GM23248 (cell line): ENCODE data around the gene COG7.

Experiments
- EZH2 ChIP-seq: fragments of 200-600 bp; sonication (generic); IDR thresholded peaks from 2 replicates; pipeline ENCODE4 v1.6.1; 2018; ENCODE audit warnings: antibody characterized with exemption, mild to moderate bottlenecking; ENCODE audit not compliant: insufficient read depth, poor library complexity, severe bottlenecking
- EZH2phosphoT487 ChIP-seq: fragments of 200-600 bp; sonication (generic); IDR thresholded peaks from 2 replicates; pipeline ENCODE4 v1.6.1; 2018; ENCODE audit warnings: antibody characterized with exemption, moderate library complexity, mild to moderate bottlenecking, low read depth; ENCODE audit not compliant: insufficient read depth

- TF ChIP-seq EZH2phosphoT487 (no peak), EZH2 (no peak)
These were observed 43.5 kb downstream of the COG7 start for GRCh38 chr16:23409522-23409921.
